ENCODE data around the gene DNASE1L3. TPM values are rescaled to one million over a fixed set of nuclear protein-coding genes. Genes with fewer than 3 reads are reported as not detected.

DNASE1L3 gene
- total and polyA plus RNA-seq, 2 experiments from 2014 or later: not detected

DNA sequence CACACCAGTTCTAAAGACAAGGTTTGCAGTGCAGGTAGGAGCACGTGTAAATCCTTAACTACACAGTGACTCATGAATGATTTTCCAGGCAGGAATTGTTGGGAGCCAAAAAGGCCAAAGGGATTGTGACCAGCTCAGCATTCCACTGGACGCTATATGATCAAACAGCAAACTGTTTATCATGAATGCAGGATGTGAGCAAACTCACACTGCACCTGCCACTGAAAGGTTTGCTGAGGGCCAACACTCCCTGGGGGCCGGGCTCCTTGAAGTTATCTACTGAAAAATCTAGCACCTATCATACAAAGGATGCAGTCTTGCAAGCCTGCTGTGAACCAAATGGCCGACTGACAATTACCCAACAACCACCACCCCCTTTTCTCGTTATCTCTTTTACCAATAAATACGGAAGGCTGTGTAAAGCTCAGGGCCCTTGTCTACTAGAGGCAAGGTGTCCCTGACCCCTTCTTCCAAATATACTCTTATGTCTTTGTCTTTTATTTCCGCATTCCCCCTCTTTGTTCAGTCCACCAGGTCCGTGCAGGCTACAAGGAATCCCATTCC, 11.5 kb upstream of the DNASE1L3 start (continued):
- TF ChIP-seq EZH2phosphoT487 (IDR thresholded peaks at IDR 0.05; ENCODE audit: unreplicated experiment) (no peak), EZH2 (IDR thresholded peaks at IDR 0.05; ENCODE audit: low read depth, unreplicated experiment) (no peak), POLR2AphosphoS5 (IDR thresholded peaks at IDR 0.05; ENCODE audit: low read depth) (no peak)

DNA sequence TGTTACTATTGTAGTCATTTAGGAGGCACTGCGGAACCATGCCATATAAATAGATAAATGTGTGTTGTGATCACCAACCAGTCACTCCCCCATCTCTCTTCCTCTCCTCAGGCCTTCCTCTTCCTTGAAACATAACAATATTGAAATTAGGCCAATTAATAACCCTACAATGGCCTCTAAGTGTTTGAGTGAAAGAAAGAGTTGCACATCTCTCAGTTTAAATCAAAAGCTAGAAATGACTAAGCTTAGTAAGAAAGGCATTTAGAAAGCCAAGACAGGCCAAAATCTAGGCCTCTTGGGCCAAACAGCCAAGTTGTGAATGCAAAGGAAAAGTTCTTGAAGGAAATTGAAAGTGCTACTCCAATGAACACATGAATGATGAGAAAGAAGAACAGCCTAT, 8.1 kb upstream of the DNASE1L3 start:
- H3K79me2 ChIP-seq (replicated peaks; ENCODE audit: insufficient read depth): no peaks in the 10 kb centered on the region
- H4K20me1 ChIP-seq (replicated peaks; ENCODE audit: insufficient read depth): no peaks in the 10 kb centered on the region
- H3K9me2 ChIP-seq (ENCODE audit: insufficient read depth): no peaks in the 10 kb centered on the region
- no peaks in the 10 kb centered on the region for H3K36me3 ChIP-seq (ENCODE audit: insufficient read depth)
- H3K27ac ChIP-seq (ENCODE audit: low read depth): no peak overlapping the region
- H3K4me1 Mint-ChIP-seq: peaks cover 8% of the 10 kb centered on the region
- no peaks in the 10 kb centered on the region for H3K27me3 ChIP-seq (ENCODE audit: insufficient read depth)
- no peak overlapping the region for H3K4me2 ChIP-seq
- no peak for DNase-seq (ENCODE audit: low spot score)
- no peak overlapping the region for H3K27ac Mint-ChIP-seq
- no peak overlapping the region for H2AFZ ChIP-seq
- no peak overlapping the region for H3K4me3 Mint-ChIP-seq
- H3K4me3 ChIP-seq: no peak overlapping the region
- no peaks in the 10 kb centered on the region for H3F3A ChIP-seq (replicated peaks; ENCODE audit: low read depth)
- H3K9me3 Mint-ChIP-seq: no peaks in the 10 kb centered on the region
- no peaks in the 10 kb centered on the region; the same call in 1 of the 2 replicates for H3K4me1 ChIP-seq (ENCODE audit: insufficient read depth)
- H3K27me3 Mint-ChIP-seq (ENCODE audit: insufficient read depth, low read depth, poor library complexity): peaks cover 3% of the 10 kb centered on the region
- no peaks in the 10 kb centered on the region for H3K36me3 Mint-ChIP-seq (ENCODE audit: low read depth)
- TF ChIP-seq JUNB (IDR thresholded peaks at IDR 0.05; ENCODE audit: unreplicated experiment) (no peak), ZNF331 (CRISPR knock-in tag; IDR thresholded peaks at IDR 0.05; ENCODE audit: low read depth) (no peak), POLR2AphosphoS5 (IDR thresholded peaks at IDR 0.05; ENCODE audit: low read depth) (no peak), CREB1 (CRISPR knock-in tag; IDR thresholded peaks at IDR 0.05; ENCODE audit: low read depth) (no peak)
- TF ChIP-seq, protein P1, sequence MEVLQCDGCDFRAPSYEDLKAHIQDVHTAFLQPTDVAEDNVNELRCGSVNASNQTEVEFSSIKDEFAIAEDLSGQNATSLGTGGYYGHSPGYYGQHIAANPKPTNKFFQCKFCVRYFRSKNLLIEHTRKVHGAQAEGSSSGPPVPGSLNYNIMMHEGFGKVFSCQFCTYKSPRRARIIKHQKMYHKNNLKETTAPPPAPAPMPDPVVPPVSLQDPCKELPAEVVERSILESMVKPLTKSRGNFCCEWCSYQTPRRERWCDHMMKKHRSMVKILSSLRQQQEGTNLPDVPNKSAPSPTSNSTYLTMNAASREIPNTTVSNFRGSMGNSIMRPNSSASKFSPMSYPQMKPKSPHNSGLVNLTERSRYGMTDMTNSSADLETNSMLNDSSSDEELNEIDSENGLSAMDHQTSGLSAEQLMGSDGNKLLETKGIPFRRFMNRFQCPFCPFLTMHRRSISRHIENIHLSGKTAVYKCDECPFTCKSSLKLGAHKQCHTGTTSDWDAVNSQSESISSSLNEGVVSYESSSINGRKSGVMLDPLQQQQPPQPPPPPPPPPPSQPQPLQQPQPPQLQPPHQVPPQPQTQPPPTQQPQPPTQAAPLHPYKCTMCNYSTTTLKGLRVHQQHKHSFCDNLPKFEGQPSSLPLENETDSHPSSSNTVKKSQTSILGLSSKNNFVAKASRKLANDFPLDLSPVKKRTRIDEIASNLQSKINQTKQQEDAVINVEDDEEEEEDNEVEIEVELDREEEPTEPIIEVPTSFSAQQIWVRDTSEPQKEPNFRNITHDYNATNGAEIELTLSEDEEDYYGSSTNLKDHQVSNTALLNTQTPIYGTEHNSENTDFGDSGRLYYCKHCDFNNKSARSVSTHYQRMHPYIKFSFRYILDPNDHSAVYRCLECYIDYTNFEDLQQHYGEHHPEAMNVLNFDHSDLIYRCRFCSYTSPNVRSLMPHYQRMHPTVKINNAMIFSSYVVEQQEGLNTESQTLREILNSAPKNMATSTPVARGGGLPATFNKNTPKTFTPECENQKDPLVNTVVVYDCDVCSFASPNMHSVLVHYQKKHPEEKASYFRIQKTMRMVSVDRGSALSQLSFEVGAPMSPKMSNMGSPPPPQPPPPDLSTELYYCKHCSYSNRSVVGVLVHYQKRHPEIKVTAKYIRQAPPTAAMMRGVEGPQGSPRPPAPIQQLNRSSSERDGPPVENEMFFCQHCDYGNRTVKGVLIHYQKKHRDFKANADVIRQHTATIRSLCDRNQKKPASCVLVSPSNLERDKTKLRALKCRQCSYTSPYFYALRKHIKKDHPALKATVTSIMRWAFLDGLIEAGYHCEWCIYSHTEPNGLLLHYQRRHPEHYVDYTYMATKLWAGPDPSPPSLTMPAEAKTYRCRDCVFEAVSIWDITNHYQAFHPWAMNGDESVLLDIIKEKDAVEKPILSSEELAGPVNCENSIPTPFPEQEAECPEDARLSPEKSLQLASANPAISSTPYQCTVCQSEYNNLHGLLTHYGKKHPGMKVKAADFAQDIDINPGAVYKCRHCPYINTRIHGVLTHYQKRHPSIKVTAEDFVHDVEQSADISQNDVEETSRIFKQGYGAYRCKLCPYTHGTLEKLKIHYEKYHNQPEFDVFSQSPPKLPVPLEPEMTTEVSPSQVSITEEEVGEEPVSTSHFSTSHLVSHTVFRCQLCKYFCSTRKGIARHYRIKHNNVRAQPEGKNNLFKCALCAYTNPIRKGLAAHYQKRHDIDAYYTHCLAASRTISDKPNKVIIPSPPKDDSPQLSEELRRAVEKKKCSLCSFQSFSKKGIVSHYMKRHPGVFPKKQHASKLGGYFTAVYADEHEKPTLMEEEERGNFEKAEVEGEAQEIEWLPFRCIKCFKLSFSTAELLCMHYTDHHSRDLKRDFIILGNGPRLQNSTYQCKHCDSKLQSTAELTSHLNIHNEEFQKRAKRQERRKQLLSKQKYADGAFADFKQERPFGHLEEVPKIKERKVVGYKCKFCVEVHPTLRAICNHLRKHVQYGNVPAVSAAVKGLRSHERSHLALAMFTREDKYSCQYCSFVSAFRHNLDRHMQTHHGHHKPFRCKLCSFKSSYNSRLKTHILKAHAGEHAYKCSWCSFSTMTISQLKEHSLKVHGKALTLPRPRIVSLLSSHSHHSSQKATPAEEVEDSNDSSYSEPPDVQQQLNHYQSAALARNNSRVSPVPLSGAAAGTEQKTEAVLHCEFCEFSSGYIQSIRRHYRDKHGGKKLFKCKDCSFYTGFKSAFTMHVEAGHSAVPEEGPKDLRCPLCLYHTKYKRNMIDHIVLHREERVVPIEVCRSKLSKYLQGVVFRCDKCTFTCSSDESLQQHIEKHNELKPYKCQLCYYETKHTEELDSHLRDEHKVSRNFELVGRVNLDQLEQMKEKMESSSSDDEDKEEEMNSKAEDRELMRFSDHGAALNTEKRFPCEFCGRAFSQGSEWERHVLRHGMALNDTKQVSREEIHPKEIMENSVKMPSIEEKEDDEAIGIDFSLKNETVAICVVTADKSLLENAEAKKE (CRISPR knock-in tag; IDR thresholded peaks at IDR 0.05): no peak
- TF ChIP-seq, protein P2, sequence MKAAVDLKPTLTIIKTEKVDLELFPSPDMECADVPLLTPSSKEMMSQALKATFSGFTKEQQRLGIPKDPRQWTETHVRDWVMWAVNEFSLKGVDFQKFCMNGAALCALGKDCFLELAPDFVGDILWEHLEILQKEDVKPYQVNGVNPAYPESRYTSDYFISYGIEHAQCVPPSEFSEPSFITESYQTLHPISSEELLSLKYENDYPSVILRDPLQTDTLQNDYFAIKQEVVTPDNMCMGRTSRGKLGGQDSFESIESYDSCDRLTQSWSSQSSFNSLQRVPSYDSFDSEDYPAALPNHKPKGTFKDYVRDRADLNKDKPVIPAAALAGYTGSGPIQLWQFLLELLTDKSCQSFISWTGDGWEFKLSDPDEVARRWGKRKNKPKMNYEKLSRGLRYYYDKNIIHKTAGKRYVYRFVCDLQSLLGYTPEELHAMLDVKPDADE (IDR thresholded peaks at IDR 0.05): no peak
- no peak for ATAC-seq

Data from GM23338 (cell line).